GM10248 (cell line): Measurements from ENCODE around the gene ZNF334.

Experiments
- CTCF ChIA-PET: fragments of 300-600 bp; sonication (Branson Sonifier 250); formaldehyde crosslinking; extraction: SDS; loops from one replicate; lab custom pipeline; 2021; ENCODE audit warnings: antibody characterized with exemption; lab: Yijun Ruan, JAX
- POLR2A ChIA-PET: fragments of 350-650 bp; sonication (Branson Sonifier 250); formaldehyde crosslinking; extraction: SDS; loops from one replicate; lab custom pipeline; 2020; ENCODE audit warnings: antibody characterized with exemption; lab: Yijun Ruan, JAX
- DNase-seq: peaks from one replicate; pipeline ENCODE4 v3.0.0; 2012; ENCODE audit errors: extremely low spot score
- TF ChIP-seq, protein P1 (sequence below): IDR thresholded peaks from 2 replicates; pipeline ENCODE4 v1.5.1; 2012; ENCODE audit warnings: mild to moderate bottlenecking, low read depth; ENCODE audit errors: extremely low read depth, missing control alignments, control extremely low read depth

Gene ZNF334

DNA sequence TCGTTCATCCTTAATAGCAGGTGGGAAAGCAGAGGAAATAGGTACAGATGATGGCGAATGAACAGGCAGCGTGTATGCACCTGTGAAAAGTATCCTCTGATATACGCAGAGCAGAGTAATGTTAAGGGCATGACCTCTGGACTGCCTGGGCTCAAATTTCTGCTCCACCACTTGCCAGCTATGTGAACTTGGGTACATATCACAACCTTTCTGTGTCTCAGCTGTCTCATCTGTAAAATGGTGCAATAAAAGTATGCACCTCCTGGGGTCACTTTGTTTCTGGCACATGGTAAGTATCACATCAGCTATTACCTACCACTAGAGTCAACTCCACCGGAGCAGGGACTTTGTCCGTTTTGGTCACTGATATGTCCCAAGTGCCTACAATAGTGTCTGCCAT, 34.6 kb upstream of the ZNF334 start:
- ChIA-PET CTCF (interaction anchor here (1.0 to 7.7 kb wide), 3 partner anchors 8 to 132 kb away, joined by 4 to 55 read pairs (median 4); no protein-coding TSS in a partner anchor), POLR2A (no interaction called here)
- no peak for DNase-seq
- TF ChIP-seq, protein P1, sequence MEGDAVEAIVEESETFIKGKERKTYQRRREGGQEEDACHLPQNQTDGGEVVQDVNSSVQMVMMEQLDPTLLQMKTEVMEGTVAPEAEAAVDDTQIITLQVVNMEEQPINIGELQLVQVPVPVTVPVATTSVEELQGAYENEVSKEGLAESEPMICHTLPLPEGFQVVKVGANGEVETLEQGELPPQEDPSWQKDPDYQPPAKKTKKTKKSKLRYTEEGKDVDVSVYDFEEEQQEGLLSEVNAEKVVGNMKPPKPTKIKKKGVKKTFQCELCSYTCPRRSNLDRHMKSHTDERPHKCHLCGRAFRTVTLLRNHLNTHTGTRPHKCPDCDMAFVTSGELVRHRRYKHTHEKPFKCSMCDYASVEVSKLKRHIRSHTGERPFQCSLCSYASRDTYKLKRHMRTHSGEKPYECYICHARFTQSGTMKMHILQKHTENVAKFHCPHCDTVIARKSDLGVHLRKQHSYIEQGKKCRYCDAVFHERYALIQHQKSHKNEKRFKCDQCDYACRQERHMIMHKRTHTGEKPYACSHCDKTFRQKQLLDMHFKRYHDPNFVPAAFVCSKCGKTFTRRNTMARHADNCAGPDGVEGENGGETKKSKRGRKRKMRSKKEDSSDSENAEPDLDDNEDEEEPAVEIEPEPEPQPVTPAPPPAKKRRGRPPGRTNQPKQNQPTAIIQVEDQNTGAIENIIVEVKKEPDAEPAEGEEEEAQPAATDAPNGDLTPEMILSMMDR = no peak

DNA sequence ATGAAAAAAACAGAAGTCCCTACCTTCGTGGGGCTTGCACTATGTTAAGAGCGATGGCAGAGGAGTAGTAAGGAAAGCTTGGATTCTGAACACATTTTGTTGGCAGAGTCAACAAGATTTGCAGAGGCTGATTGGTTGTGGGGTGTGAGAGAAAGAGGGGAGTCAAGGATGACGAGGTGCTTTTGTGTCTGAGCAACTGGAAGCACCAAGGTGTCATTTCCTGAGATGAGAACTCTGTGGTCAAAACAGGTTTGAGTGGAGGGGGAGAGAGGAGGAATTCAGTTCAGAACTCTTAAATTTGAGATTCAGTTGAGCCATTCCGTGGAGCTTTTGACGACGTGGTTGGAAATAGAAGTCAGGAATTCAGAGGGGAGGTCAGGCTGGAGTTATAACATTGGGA, 33.6 kb upstream of the ZNF334 start:
- DNase-seq = no peak
- ChIA-PET CTCF (interaction anchor here (1.3 kb wide), 1 partner anchor 18 kb away, joined by 4 read pairs; no protein-coding TSS in a partner anchor), POLR2A (no interaction called here)
- TF ChIP-seq, protein P1 = no peak

- CTCF ChIA-PET = interaction anchor here (1.3 kb wide), 1 partner anchor 18 kb away, joined by 4 read pairs; no protein-coding TSS in a partner anchor
- TF ChIP-seq, protein P1 = no peak
- DNase-seq = no peak
- POLR2A ChIA-PET = no interaction called here
These were observed 32.9 kb upstream of the ZNF334 start for GRCh38 chr20:46546298-46546697.

GRCh38 chr20:46545827-46546138, 32.4 kb upstream of the ZNF334 start:
- CTCF ChIA-PET = interaction anchor here (1.3 to 2.4 kb wide), 4 partner anchors 22 to 144 kb away, joined by 4 to 33 read pairs (median 6); partner anchors contain the start of gene TP53RK
- no peak for DNase-seq
- POLR2A ChIA-PET = no interaction called here
- TF ChIP-seq, protein P1 = no peak

DNA sequence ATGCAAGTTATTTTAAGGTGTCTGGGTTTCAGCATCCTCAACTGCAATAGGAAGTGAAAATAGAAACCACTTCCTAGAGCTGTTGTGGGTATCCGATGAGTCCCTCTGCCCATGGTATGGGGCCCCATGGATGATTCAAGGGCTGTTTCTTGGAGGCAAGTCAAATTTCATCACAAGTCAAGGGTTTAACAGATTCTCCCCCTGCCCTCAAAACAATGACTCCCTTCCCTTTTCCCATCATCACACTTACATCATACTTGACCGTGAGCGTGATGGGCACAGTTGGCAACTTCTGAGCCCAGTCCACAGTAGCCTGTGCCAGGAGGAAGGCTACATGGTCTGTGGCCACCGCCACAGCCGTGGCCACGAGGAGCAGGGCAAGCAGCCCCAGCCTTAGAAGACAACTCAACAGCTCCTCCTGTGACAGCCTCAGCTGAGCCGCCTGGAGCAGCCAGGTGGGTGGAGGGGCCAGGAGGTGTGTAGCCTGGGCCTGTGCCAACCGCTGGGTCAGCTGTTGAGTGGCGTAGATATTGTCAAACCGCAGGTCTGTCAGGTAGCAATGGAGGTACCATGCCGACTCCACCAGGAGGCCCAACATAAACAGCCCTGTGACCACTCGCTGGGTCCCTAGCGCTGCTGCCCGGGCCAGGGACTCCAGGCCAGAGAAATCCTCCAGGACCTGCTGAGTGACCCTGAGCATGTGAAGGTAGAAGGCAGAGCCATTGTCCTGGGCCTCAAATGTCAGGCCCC, 31.9 kb upstream of the ZNF334 start:
- POLR2A ChIA-PET = no interaction called here
- TF ChIP-seq, protein P1 = no peak
- CTCF ChIA-PET = interaction anchor here (0.7 to 2.4 kb wide), 9 partner anchors 9 to 208 kb away, joined by 3 to 33 read pairs (median 7); partner anchors contain the start of gene TP53RK

DNA sequence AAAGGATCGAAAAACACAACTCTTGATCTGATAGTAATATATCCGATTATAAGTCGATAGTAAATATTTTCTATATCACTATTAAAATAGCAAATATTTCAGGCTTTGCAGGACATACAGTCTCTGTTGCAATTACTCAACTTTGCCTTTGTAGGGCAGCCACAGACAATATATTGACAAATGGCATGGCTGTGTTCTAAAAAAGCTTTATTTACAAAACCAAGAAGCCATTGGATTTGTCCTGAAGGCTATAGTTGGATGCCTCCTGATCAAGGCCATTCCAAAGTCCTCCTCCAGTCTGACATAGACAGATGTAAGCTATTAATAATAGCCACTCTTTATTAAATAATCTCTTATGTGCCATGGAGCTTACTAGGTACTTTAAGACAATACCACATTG, 31.2 kb upstream of the ZNF334 start:
- CTCF ChIA-PET = interaction anchor here (0.7 to 2.4 kb wide), 10 partner anchors 9 to 209 kb away, joined by 3 to 33 read pairs (median 6); partner anchors contain the start of gene TP53RK
- no peak for DNase-seq
- POLR2A ChIA-PET = no interaction called here
- TF ChIP-seq, protein P1 = peak; percentile 56

More for the DNA sequence above, 31.9 kb upstream of the ZNF334 start:
- no peak for DNase-seq
